Mucosa of rectum (tissue), 2 donors: ENCODE results near the gene OTP.

Experiments used
- H3K27ac ChIP-seq, 2 donors: one replicate each; pipeline ENCODE4 v1.7.0; 2013; ENCODE audit warnings: inconsistent platforms in 2 of 2, low read depth in 2 of 2, low read length in 2 of 2
- H3K27me3 ChIP-seq, 2 donors: one replicate each; pipeline ENCODE4 v1.7.0; 2013; ENCODE audit warnings: low read length in 2 of 2; ENCODE audit not compliant: control insufficient read depth in 2 of 2, insufficient read depth in 2 of 2
- H3K36me3 ChIP-seq, 2 donors: one replicate each; pipeline ENCODE4 v1.7.0; 2013; ENCODE audit warnings: low read length in 2 of 2; ENCODE audit not compliant: control insufficient read depth in 2 of 2, insufficient read depth in 2 of 2
- H3K4me1 ChIP-seq, 2 donors: one replicate each; pipeline ENCODE4 v1.7.0; 2013; ENCODE audit warnings: low read length in 2 of 2, mild to moderate bottlenecking in 1 of 2; ENCODE audit not compliant: control insufficient read depth in 2 of 2, insufficient read depth in 2 of 2
- H3K4me3 ChIP-seq, 2 donors: one replicate each; pipeline ENCODE4 v1.7.0; 2013; ENCODE audit warnings: low read length in 2 of 2
- H3K9ac ChIP-seq, 2 donors: one replicate each; pipeline ENCODE4 v1.7.0; 2013; ENCODE audit warnings: low read length in 2 of 2, low read depth in 1 of 2, mild to moderate bottlenecking in 1 of 2
- H3K9me3 ChIP-seq, 2 donors: one replicate each; pipeline ENCODE4 v1.7.0; 2013; ENCODE audit warnings: low read length in 2 of 2; ENCODE audit not compliant: control insufficient read depth in 2 of 2
- donor health status: healthy.
- donor health status: Normal muscosa, but diverticular disease.

Gene OTP

DNA sequence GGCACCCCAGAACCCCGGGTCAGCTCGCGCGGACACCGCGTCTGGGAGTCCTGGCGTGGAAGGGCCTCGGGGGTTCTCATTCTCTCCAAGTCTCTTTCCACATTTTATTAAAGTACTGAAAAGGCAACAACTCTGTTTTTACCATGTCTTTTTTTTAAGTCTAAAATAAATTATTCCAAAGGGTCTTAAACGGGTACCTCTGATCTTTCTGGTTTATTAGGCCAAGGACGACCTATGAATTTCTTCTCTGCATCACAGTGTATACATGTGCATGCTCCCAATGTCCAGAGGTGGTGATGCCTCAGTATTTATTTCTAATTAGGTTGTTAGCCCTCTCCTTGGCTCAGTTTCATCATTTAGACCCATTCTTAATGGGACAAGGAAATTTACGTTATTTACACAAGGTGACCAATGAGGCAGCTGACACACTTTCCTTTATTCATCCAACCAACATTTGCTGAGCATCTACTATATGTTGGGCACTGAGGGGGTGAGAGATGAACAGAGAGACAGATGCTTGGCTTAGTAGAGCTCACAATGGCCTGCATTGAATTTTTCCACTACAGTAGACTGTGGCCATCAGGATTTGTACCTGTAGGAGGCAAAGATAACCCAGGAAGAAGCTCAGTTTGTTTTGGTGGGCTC is 7.6 kb upstream of the OTP start:
- no peak overlapping the region for H3K9ac ChIP-seq
- H3K36me3 ChIP-seq = no peaks in the 10 kb centered on the region
- no peak overlapping the region for H3K27ac ChIP-seq
- H3K9me3 ChIP-seq = no peaks in the 10 kb centered on the region
- peaks cover 50 to 75% of the 10 kb centered on the region in 2 donors for H3K27me3 ChIP-seq
- H3K4me1 ChIP-seq = peaks cover 0 to 2% of the 10 kb centered on the region in 2 donors
- no peak overlapping the region for H3K4me3 ChIP-seq

DNA sequence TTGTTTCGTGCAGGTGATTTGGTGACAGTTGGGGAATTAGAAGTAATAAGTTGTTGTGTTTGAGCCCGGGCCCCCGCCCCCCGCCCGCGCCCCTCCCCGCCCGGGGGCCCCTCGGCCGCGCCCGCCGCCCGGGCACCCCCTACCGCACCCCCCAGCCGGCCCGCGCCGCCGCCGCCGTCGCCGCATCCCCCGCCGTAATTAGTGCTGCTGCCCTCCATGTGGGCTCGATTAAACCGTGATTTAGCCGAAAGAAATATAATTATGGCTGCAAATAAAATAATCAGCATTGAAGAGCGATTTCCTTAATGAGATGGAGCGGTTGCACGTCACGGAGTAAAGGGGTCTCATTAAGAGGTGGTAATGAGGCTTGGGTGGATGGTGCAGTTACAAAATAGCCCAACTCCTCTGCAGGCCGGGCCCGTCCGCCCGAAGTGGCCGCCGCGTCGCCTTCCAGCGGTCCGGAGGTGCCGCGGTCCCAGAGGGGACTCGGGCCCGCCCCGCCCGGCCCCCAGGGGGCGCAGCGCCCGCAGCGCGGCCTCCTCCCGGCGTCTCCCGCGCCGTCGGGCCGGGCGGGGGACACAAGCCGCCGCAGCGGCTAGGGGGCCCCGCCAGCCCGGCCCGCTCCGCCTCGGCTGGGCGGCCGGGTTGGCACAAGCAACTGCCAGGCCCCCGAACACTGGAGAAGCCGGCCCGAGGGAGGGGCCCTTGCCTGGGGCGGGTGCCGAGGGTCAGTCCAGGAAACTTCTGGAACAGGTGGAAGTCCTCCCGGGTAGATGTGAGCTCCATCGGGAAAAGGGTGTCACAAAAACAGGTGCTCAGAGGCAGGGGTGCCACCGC is 6.9 kb upstream of the OTP start:
- H3K9me3 ChIP-seq = no peaks in the 10 kb centered on the region
- H3K36me3 ChIP-seq = no peaks in the 10 kb centered on the region
- peaks cover 0 to 4% of the 10 kb centered on the region in 2 donors for H3K4me1 ChIP-seq
- peak overlapping the region; percentile 19 to 55 for H3K4me3 ChIP-seq
- peaks cover 54 to 78% of the 10 kb centered on the region in 2 donors for H3K27me3 ChIP-seq
- H3K27ac ChIP-seq = no peak overlapping the region
- no peak overlapping the region for H3K9ac ChIP-seq

DNA sequence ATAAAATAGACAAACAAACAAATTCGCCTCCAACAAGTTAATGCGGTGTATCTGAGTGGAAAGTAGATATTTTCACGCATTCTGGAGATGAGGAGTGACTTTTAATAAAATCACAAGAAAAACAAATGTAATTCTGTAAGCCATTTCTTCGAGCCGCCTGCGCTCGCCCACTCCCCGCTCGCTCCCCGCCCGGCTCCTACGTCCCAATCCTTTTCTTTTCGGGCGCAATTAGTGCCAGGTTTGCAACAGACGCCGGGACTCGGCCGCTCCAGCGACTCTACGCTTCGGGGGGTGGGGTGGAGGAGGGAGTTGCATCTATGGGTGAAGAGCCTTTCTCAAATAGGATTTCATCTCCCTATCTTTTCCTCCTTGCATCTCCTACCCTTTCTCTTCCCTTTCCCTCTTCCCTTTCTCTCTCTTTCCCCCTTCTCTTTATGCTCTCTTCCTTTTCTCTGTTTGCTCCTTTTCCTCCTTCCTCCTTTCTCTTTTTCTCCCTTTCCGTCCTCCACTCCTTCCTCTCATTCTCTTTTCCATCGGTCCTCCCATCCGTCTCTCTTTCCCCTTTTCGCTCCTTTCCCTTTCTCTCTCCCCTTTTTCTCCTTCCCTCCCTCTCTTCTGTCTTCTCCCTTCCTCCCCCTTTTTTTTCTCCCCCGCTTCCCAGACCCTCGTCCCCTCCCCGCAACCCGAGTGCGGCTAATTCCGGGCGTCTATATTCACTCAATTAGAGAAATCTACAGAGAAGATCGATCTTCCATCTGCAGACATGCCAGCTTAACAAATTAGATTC is 6.1 kb upstream of the OTP start:
- Histone ChIP-seq H3K9ac (no peak overlapping the region), H3K4me1 (peaks cover 0 to 7% of the 10 kb centered on the region in 2 donors), H3K36me3 (no peaks in the 10 kb centered on the region), H3K27ac (no peak overlapping the region), H3K27me3 (peaks cover 58 to 80% of the 10 kb centered on the region in 2 donors), H3K9me3 (no peaks in the 10 kb centered on the region), H3K4me3 (no peak overlapping the region)

DNA sequence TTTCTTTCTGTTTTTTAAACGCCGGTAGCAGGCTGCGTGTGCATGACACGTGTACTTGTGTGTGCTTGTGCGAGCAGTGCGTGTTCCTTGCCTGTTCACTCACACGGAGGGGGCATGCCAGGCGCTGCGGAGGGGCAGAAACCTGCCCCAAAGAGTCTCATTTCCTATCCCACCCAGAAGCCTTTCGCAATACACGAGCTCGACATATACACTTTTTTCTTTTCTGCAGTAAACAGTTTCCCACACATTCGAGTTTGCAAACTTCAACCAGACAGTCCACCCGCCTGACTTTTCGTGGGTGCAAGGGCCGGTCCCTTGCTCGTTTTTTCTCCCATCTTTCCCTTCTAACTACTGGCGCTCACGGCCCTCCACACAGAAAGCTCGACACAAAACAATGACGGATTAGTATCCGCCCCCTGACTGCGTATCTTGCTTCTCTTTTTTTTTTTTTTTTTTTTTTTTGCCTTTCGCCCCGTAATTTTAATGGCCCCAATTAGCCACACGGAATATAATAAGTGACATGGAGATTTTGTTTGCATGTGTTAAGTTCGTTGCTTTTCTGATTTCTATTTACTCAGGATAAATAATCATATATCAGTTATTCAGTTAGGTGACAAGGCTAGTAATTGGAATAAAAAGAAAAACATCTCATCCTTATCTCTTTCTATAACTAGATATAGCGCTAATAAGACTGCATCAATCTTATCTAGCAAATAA is 5.3 kb upstream of the OTP start:
- Histone ChIP-seq H3K36me3 (no peaks in the 10 kb centered on the region), H3K27ac (no peak overlapping the region), H3K4me1 (peaks cover 0 to 7% of the 10 kb centered on the region in 2 donors), H3K27me3 (peaks cover 63 to 85% of the 10 kb centered on the region in 2 donors), H3K9me3 (no peaks in the 10 kb centered on the region), H3K4me3 (no peak overlapping the region), H3K9ac (no peak overlapping the region)

DNA sequence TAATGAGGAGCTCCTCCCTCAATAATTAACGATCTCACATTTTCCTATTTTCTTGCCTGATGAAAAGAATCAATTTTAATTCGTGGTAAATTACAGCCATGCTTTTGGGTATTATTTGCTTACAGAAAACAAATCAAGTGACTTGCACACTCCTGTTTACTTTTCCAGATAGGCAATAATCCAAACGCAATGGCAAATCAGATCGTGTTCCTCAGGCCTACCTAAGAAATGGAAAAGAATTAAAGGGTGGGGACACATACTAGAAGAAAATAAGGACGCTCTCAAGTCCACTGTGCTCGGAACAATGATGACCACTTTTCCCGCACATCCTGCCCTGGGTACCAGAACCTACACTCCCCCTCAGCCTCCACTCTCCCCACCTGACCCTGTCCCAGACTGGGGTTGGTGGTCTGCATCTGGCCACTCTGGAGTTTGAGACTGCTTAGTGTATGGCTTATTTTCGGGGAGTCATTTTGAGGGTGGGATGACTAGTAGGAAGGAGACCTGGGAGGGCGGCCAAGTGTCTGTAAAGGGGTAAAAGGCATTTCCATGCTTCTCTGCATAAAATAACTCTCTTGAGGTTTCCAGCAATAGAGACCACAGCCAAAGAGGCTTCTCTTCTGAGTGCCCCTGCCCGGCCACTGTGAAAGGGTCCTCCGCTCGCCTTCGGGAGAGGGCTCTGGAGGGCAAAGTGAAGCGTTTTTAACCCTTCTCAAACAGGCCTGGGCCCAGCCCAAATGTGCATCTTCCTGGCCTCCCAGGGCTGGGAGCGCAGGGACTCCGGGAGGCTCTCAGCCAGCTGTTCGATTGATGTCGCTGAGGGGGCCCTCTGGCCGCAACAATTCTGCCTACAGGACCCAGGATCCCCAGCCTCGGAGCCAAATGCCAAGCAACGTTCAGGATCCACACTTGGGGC is 4.5 kb upstream of the OTP start:
- Histone ChIP-seq H3K9me3 (no peaks in the 10 kb centered on the region), H3K9ac (no peak overlapping the region), H3K4me3 (no peak overlapping the region), H3K27ac (no peak overlapping the region), H3K4me1 (peaks cover 0 to 7% of the 10 kb centered on the region in 2 donors), H3K27me3 (peaks cover 64 to 85% of the 10 kb centered on the region in 2 donors), H3K36me3 (no peaks in the 10 kb centered on the region)

DNA sequence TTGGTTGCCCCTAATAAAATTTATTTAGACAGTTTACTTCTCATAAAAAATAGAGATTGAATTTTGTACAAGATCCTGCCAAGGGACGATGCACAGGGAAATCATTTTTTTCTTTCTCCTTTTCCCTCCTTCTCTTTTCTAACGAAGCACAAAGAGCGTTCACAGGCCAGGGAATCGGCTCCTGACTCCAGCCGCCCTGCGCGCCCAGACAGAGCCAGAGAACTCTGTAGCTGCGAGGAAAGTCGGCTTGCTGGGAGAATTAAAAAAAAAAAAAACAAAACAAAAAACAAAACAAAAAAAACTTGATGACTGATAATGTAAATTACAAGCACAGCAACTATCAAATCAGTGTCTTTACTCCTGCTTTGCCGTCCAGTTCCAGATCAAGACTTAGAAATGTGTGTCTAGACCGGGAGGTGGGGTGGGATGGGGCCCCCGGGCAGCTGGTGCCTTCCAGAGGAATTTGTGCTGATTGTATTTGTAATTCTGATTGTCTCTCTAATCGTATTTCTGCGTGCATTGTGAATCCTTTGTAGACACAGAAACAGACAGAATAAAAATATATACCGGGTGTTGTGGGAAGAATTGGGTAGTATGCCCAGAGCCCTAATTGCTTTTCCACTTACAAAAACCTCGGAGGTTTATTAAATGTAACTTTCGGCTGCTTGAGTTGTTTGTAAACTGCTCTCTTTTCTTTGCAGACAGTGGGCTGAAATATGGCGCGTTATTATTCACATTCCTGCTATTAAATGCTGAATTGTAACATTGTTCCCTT is 3.6 kb upstream of the OTP start:
- Histone ChIP-seq H3K9ac (no peak overlapping the region), H3K9me3 (no peaks in the 10 kb centered on the region), H3K36me3 (no peaks in the 10 kb centered on the region), H3K4me3 (no peak overlapping the region), H3K27ac (no peak overlapping the region), H3K27me3 (peaks cover 68 to 89% of the 10 kb centered on the region in 2 donors), H3K4me1 (peaks cover 0 to 7% of the 10 kb centered on the region in 2 donors)

DNA sequence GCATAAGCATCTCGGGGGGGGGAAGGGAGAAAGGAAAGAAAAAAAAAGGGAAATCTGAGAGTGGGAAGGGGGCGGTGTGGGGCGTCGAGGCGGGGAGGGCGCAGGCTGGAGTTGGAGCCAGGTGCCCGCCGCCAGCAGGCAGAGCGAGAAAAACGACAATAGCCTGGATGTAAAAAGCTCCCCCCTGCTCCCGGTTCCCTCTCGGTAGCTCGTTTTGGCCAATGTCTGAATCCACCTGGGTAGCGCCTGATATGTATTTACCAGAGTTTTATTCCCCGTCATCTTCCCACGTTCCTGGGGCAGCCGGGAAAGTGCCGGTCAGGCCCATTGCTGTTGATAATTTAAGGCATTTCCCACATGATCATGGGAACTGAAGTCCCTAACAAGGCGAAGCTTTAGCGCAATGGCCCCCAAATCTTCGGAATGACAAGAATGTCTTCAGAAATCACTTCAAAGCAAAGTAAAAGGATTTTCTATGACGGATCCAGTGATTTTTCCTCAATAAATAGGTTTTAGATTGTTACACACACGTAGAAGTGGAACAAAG is 3.0 kb upstream of the OTP start:
- H3K4me3 ChIP-seq = no peak overlapping the region
- no peak overlapping the region for H3K9ac ChIP-seq
- peaks cover 0 to 7% of the 10 kb centered on the region in 2 donors for H3K4me1 ChIP-seq
- peaks cover 71 to 93% of the 10 kb centered on the region in 2 donors for H3K27me3 ChIP-seq
- H3K36me3 ChIP-seq = no peaks in the 10 kb centered on the region
- no peak overlapping the region for H3K27ac ChIP-seq
- no peaks in the 10 kb centered on the region for H3K9me3 ChIP-seq

DNA sequence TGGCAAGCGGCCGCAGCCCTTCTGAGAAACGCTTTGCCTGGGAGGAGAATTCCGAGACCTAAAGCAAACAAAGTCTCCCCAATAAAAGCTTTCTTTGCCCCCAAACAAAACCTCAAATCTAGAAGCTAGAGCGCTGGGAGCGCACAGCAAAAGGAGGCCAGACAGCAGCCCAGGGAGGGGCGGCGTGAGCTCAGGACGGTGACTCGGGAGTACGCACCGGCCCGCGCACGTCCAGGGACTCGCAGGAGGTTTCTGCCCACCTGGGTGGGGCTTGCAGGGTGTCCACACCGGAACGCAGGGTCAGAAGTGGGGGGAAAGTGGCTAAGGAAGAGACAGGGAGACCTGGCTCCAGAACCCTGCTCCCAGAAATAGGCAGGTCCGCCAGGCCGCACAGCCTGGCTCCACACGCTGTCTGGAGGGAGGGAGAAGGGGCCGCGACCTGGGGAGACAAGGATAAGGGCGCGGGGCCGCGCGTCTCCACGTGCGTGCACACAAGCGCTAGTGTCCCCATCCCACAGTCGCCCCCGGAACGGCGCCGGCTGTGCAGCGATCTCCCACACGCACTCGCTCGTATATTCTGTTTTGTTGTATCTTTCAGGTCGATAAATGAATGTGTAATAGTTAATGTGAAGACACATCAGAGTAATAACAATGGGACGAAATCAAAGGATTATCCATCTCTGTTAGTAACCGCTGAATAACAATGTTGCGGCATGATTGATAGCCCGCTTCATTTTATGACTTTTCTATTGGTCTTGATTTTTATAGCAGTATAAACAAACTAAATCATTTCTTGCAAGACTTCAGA is 2.3 kb upstream of the OTP start:
- Histone ChIP-seq H3K9ac (no peak overlapping the region), H3K36me3 (no peaks in the 10 kb centered on the region), H3K4me1 (peaks cover 0 to 7% of the 10 kb centered on the region in 2 donors), H3K9me3 (no peaks in the 10 kb centered on the region), H3K4me3 (no peak overlapping the region), H3K27ac (no peak overlapping the region), H3K27me3 (peaks cover 72 to 93% of the 10 kb centered on the region in 2 donors)
